ENCODE measurements around the gene NECAB2.

- TF ChIP-seq JUN (IDR thresholded peaks at IDR 0.05; ENCODE audit: low read depth, low read length) (no peak), NANOG (IDR thresholded peaks at IDR 0.05; ENCODE audit: insufficient read depth, low read depth, low read length, poor library complexity, severe bottlenecking) (no peak), HDAC6 (IDR thresholded peaks at IDR 0.05; ENCODE audit: low read depth, low read length) (no peak), CTCF (IDR thresholded peaks at IDR 0.05; ENCODE audit: control extremely low read depth in 1 of 3, insufficient read depth in 1 of 3, low read depth in 1 of 3, low read length in 3 of 3) (no peak), CHD2 (IDR thresholded peaks at IDR 0.05; ENCODE audit: low read length) (no peak), POLR2A (IDR thresholded peaks at IDR 0.05; ENCODE audit: control extremely low read depth in 1 of 2, low read depth in 2 of 2, low read length in 2 of 2) (no peak), YY1 (IDR thresholded peaks at IDR 0.05; ENCODE audit: low read depth, low read length) (no peak), POLR2AphosphoS5 (IDR thresholded peaks at IDR 0.05; ENCODE audit: low read depth, low read length) (no peak), ATF2 (IDR thresholded peaks at IDR 0.05; ENCODE audit: low read length) (no peak), HDAC2 (IDR thresholded peaks at IDR 0.05; ENCODE audit: borderline replicate concordance in 1 of 2, low read depth in 2 of 2, low read length in 2 of 2) (no peak), E2F6 (IDR thresholded peaks at IDR 0.05) (no peak), TAF1 (IDR thresholded peaks at IDR 0.05; ENCODE audit: low read depth, low read length) (no peak), EP300 (IDR thresholded peaks at IDR 0.05; ENCODE audit: borderline replicate concordance in 1 of 2, low read depth in 2 of 2, low read length in 2 of 2) (no peak)
Measured at GRCh38 chr16:84018710-84019109, 50.7 kb downstream of the NECAB2 start.
